Bone marrow (tissue), 2 donors: Measurements from ENCODE around the gene OR7G3.

Source experiments
- DNase-seq, 2 donors: peaks; one replicate each; lab custom pipeline; 2025; lab: John Stamatoyannopoulos, UW

The OR7G3 gene

DNA sequence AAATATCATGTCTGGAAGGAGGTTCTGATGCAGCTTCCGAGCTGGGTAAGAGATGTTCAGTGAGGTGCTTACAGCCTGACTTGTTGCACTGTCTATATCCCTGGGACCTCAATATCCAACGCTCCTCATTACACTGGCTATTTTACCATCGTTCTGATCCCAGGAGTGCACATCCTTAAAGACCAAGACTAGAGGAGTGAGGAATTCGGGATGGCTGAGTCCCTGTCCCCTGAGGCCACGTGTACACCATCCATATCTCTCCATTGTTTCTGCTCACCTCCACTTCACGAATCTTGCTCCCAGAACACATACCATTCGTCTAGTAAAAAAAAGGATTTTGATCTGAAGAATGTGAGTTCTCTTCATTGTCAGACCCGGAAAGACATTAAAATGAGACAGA, 19.4 kb downstream of the OR7G3 start, which contains the start of gene OR7G2:
Gene OR7G2, minus strand, starts transcription at position 101 of the 400 bp plus-strand sequence. CDS start 4,232 bp downstream, outside the sequence.
- DNase-seq, result no peak

DNA sequence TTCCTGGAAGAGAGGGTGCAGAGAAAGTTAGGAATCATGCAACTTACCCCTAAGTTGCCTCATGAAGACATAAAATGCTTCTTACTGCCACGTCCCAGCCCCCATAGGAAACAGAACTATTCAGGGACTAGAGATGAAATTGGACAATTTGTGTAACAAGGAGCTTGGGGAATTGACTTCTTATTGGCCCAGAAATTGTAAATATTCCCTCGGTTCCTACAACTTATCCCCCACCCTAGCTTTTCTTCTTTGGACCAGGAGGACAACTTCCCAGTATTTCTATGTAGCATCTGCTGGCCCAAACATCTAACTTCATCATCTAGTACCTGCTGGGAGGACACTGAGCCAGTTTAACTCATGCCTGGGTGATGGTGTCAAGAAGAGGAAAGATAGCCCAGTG, 40.0 kb downstream of the OR7G3 start, which contains the start of gene OR1M1:
Gene OR1M1, plus strand, starts transcription at position 301 of the 400 bp plus-strand sequence. CDS start 6,184 bp downstream, outside the sequence.
- no peak for DNase-seq

- no peak for DNase-seq
These were observed 48.1 kb downstream of the OR7G3 start for GRCh38 chr19:9078651-9079050.

DNA sequence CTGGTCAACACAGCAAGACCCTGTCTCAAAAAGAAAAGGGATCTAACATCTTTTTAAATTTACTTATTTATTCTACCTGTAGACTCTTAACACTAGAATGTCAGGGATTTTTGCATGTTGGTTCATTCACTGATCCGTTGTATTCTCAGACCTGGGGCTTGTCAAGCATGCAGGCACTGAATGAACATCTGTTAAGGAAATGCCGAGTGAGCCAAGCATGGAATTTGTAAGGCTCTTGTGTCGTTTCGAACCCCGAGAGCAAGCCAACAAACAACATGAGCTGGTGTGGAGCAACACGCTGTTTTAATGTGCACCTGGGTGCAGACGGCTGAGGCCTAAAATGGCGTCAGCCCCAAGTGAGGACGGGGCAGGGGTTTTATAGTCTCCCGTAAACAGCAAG, 49.8 kb downstream of the OR7G3 start:
- no peak for DNase-seq
